HG02840 (cell line): ENCODE results near the gene KIF26B.

Experiments used
- ATAC-seq: cut with Tn5 transposase; IDR thresholded peaks from one replicate; pipeline ENCODE4 v1.9.1; 2021; ENCODE audit warnings: mild to moderate bottlenecking, moderate library complexity, moderate number of reproducible peaks; ENCODE audit not compliant: unreplicated experiment, low FRiP score

Gene KIF26B

DNA sequence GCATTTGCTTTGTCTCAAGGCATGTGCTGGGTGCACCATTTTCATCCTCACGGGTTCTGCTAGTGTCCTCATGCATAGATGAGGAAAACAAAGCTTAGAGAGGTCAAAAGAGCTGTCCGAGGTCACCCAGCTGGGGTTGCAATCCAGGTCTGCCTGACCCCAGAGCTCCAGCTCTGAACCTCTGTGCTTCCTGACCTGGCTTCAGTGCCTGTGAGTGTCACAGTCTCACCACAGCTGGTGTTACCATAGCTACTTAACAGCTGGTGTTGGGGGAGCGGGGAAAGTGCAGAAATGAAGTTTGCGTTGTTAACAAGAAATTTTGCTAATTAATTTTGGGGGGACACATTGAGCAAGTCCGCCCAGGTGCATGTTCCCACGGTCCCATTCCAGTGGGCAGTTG, 328.5 kb downstream of the KIF26B start:
- no peak for ATAC-seq

DNA sequence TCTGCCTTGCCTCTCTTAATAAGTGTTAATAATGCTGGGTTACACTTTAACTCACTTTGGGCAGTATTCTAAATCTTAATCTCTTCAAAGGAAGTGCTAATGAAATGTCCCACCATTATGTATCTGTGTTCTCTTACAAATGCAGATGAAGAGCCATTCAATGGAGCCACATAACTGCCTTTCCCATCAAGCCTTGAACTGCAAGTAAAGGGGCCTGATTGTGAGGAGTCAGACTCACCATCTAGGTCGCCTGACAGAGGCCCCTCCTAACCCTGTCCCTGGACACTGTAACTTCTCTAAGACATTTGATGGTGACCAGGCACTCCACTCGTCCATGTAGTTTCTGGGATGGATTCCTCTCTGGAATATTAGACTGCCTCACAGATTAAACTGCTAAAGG, 329.4 kb downstream of the KIF26B start:
- no peak for ATAC-seq

DNA sequence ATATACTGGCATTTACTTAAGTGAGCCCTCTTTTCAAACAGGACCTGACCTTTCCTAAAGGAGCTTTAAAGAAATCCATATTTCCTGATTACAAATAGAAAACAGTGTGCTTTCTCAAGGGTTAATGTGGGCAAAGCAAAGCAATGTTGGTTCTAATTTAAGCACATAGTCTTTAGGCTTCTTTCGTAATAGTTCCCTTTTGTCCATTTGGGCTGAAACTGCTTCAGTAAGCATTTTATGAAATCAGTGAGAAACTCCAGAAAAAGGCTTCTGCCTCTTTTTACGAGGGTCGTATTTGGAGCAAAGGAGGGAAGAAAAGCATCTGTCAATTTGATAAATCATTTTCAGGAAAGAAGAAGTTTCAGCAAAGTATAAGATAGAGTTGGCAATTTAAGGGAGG, 331.2 kb downstream of the KIF26B start:
- ATAC-seq: no peak

DNA sequence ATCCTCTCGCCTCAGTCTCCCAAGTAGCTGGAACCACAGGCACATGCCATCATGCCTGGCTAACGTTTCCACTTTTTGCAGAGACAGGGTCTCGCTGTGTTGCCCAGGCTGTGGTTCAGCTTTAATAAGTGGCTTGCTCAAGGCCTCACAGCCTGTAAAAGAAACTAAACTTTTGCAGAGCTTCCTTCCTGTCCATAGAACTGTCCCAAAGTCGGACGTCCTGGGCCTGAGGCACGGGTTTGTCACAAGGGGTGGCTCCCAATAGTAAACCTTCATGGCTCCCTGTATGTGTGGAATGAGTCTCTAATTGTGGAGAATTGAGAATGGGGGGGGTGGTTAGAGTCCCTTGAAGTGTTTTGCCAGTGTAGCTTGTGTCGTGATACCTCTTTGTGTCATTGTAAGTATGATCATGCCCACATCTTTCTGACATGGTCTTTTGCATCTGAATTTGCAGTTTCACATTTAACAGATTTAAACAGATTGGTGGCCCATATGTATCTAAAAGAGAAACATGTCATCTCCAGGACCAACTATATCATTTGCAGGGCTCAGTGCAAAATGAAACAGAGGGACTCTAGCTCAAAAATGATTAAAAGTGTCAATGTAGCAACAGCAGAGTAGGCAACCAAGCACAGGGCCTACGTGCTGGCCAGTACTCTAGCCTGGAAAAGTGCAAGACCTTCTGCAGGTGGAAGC, 332.1 kb downstream of the KIF26B start:
- no peak for ATAC-seq

DNA sequence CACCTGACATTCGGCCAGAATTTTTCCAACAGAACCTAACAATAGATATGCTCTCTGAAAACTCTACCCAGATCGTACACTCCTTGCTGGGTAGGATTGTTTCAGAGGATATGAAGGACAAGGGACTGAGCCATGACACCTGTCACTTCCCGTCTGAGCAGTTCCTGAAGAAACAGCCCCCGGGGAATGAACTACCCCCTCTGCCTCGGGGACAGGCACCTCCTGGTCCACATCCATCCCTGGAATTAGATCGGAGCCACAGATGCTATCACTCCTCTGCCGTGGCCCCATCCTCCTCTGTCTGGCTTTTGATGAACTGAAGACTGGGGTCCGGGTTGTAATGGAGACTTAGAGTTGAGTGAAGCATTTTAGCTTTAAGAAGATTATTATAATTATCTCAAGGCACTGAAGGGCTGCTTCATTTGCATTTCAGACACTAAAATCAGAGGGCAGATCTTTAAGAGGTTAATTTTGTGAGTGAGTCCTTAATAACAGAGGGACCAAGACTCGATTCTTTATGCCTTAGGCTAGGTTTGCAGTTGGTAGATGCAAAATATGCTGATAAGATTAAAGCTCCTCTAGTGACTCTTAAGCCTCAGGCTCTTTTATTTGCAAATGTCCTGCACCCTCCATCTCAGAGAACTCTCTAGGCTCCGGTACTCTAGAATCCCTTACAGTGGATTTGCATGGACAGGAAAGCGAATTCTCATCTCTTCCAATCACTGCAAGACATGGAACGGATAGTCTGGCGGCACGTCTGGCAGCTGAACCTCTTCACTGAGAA, 333.8 kb downstream of the KIF26B start:
- no peak for ATAC-seq

DNA sequence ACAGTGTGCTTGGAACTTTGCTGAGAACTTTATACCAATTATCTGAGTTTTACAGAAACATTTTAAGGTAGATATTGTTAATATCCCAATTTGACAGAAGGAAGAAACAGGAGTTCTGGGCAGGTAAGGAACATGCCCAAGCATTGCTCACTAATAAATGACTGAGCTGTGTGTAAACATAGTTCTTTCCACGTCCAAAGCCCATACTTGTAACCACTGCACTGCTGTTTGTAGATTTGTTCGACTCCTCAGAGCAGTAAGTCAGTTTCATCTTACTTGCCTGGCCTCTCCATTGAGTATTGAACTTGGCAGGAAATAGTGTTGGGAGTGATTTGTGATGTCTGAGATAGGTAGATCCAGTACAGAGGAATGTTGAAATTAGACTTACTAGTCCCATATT, 335.1 kb downstream of the KIF26B start:
- ATAC-seq: no peak

DNA sequence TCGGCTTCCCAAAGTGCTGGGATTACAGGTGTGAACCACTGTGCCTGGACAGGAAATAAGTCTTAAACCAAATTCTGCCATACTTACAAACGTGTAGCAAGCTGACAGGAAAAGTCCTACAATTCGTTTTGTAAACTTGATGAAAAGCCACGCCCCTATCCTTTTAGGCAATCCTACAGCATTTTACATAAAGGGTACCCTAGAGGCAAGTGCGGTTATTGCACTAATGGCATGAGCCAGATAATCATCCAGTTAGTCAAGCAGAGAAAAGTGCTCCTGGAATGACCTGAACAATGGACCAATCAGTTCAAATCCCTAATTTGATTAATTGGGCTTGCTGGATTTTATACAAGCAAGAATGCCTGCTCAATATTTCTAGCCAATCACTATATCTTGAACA, 338.2 kb downstream of the KIF26B start:
- ATAC-seq: no peak

DNA sequence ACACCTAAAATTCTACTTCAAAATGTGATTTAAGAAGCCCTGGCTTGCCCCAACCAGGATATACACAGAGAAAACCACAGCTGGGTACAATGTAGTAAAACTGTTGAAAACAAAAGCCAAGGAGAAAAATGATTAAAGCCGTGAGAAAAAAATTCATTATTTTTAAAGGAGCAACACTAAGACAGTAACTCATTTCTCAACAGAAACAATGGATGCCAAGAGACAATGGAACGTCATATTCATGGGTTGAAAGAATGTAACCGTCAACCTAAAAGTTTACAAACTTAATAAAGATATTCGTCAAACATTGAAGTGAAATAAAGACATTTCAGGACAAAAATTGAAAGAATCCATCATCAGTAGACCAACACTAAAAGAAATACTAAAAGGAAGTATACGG, 340.9 kb downstream of the KIF26B start:
- no peak for ATAC-seq

DNA sequence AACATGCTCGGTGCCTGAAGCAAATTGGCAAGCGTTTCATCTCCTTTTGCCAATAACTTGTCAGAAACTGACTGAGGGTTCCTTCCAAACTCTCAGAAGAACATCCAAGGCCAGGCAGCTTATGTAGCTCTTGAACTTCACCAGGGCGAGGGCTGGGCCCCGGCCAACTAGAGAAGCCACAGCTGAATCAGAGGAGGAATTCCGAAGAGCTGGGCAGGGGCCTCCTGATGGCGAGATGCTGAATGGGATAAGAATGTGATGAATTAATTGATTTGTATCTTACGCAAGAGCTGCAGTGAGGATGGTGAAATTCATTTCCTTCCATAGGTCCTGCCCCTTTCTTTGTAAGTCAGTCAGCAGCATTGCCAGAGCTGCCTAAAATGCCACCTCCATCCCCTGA, 345.8 kb downstream of the KIF26B start:
- no peak for ATAC-seq

DNA sequence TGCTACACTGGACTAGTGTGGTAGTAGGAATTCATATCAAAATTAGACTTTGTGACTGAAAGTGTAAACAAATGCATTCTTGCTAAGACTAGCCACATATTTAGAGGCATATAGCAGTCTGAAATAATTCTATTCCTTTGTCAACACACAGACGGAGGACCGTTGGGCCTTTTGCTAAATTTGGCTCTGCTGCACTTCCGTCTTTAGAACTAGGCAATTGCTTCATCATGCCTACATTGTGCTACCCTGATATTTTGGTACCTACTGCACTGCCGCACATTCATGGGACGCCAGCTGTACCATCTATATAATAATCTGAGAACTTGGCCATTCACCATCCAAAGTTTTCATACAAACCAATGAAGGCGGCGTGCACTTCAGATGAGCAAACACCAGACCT, 346.8 kb downstream of the KIF26B start:
- no peak for ATAC-seq

DNA sequence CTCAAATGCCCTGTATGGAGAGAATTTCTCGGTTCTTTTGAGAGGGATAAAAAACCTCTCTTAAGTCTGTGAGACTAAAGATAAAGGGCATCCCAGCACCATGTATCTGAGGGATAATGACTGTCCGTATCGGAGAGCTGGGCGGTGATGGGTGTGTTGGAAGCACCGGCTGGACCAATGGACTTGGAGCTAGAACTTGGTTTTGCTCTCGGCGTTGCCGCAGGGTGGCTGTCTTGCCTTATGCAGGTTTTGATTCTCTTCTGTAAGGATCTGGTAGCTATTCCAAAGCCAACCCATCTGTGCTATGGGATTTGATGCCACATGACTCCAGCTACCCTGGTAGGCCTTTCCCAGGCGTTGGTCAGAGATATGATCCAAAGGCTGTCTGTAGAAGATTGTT, 348.8 kb downstream of the KIF26B start:
- ATAC-seq: no peak

DNA sequence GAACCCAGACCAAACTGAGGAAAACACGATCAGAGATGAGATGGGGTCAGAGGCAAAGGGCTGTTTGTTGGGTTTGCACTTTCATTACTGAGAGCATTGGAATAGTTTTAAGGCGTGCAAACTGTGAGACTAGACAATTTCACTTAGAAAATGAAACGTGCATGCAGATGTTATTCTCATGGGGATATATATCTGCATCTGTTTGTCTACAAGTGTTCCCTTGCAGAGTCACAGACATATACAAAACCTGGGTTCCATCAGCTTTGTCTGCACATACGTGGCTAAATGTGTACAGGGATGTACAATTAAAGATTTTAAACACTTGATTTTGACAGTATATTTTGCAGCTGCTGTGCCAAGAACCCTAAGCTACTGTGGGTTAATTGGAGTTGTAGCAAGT, 355.4 kb downstream of the KIF26B start:
- no peak for ATAC-seq

DNA sequence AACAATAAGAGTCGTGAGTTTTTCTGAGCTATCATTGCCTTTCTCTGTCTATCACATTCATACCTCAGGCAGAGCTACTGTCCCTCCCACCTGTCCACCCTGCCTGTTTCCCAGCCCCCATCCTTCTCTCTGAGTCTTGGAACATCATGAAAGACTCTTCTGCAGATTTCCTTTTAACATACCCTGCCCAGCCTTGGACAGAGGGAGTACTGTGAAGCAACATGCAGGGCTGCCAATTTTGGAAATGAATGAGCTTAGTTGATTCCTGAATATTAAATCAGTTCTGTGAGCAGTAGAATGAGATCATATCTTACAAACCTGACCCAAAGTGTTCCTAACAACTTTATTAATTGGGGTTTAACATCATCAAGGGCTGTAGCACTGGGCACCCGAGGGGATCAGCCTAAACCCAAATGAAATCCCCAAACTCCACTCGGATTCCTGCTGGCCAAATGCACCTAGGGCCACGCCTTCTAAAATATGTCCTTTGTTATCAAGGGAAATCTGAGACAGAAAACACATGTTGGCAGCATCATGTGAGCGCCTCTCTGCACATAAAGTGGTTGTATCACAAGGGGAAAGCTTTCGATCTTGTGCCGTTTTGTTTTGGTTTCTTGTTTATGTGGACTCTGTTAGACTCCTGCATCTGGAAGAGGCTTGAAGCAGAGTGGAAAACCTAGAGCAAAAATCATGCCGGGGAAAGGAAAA, 357.6 kb downstream of the KIF26B start:
- no peak for ATAC-seq

DNA sequence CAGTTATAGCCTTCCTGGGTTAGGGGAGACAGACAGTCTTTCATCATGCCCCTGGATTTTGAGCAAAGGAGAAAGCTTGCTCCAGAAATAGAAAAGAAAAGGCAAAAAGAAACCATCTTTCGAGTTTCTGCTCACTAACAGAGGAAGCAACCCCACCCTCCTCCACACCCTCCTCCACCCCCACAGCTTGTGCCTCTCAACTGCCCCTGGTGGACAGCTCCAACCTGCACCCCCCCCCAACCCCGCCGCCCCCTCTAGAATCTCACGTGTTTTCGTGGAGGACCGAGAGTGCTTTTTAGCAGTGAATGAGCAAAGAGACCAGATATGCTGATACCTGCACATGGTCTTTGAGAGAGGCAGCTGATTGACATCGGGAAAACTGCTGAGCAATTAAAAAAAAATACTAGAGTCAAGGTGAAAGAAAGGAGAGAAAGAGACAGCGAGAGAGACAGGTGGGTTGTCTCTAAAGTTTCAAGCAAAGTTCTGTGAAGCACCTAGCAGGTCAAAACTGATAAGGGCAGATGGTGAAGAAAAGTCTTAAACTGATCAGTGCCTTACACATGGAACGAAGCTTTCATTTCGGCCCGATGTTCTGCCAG, 358.3 kb downstream of the KIF26B start:
- ATAC-seq: no peak

DNA sequence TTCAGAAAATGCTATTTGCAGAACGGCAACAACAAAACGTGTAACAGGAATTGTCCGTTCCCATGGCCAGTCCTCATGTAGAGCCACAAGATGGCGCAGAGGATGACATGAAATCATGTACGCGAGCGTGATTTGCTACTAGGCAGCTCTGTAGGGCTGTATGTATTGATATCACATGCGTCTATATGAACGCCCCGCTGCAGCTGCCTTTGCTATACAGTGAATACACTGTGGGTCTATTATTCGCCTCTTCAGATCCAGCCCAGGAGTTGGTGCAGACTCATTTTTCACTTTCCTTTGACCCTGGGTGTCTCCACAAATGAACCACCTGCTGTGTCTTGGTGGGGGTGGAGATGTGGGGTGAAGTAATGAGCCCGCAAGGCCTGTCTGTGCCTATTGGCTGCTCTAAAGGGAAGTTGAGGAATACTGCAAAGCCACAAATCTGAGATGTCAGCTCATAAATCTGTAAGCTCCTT, 361.5 kb downstream of the KIF26B start:
- ATAC-seq: no peak

DNA sequence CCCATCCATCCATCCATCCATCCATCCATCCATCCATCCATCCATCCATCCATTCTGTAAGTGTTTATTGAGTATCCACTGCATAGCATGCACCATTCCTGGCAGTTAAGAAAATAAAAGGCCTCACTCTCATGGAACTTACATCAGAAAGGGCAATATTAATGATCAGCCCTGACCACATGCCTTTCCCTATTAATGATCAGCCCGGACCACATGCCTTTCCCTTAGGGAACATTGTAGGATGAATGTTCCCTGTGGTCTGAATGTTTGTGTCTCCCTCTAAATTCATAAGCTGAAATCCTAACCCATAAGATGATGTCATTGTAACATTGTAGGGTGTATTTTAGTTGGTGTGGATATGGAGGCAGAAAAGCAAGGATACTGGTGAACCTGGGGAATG, 365.8 kb downstream of the KIF26B start:
- ATAC-seq: no peak

DNA sequence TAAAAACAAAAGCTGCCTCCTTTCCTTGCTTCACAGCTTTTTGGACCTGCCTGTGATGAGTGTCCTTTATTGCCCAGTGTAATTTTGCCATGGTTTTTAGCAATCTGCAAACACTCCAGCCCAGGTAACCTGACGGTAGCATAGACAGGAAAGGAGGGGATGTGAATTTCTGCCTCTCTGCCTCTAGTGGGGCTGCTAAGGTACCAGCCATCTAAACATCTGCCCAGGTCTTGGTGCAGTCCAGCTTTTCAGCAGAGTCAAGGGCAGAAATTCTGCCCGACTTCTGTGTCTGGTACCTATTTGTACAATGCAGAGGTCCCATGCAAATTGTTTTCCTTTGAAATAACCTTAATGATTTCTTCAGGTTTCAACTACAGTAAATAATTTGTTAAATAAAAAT, 371.4 kb downstream of the KIF26B start:
- no peak for ATAC-seq

DNA sequence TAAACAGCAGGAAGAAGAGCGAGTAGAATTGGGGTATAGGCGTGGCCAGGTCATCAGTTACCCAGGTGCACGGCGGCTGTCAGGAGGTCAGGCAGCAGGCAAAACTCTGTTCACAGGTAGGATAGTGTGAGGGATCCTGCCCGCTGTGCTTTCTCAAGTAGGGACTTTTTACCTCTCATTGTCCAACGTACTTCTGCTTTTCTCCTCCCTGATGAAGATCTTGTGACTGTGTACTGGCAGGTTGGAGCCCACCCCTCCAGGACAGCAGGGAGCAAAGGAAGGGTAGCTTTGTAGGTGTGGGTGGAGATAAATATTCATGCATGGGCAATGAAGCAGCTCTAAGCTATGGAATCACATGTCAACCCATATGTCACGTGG, 373.5 kb downstream of the KIF26B start:
- ATAC-seq: no peak

DNA sequence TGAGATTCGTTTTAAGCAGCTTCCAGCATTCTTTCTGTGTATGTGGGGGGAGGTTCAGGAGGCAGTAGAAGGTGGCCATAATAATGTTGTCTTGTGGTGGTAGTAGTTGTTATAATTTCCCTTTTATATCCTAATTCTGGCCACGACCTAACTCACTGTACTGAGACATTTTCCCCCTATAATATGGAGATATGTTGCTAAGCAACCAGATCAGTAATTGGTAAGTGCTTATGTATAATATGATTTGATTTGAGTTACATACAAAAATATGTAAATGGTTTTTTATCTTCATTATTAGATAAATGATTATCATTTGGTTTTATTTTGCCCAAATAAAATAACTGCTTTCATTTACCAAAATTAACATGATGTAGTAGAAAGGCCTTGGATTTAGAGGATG, 376.2 kb downstream of the KIF26B start:
- no peak for ATAC-seq

DNA sequence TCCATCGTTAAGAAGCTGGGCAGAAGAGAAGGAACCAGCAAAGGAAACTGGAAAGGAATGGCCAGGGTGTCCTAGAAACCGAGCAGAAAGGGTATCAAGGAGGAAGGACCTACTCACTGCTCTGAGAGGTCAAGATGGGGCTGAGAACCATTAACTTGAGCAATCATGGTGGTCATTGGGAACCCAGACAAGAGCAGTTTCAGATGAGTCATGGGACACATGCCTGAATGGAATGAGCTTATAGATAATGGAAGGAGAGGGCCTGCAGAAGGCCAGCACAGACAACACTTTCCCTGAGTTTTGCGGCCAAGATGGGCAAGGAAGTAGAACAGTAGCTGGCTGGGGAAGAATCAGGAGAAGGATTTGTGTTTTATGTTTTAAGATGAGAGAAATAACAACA, 383.2 kb downstream of the KIF26B start:
- ATAC-seq: no peak

DNA sequence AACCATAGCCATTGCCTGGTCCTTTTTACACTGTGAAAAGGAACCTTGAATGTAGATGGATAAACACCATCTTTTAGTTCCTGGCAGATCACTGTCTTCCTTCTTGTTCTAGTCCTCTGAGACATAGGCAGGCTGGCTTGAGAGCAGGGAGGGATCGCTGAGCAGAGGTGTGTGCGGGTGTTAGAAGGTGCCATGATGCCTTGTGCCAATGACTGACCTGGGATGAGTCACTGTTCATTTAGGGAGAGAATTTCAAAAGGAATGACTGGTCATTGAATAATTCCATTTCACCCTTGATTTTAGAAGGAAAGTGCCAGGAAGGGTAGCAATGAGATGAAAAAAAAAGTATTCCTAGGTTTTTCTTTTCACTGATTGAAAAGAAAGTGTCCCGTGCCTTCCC, 383.9 kb downstream of the KIF26B start:
- no peak for ATAC-seq
